IMR-90 (cell line): ENCODE measurements around the gene MAP3K19. TPM values are rescaled to one million over a fixed set of nuclear protein-coding genes. Genes with fewer than 3 reads are reported as not detected.

Source experiments
- ATAC-seq: fragments of 200-7000 bp; cut with Tn5 transposase; 2 replicates; pipeline ENCODE4 v1.9.1; 2020; ENCODE audit warnings: low read depth, mild to moderate bottlenecking, moderate library complexity
- BruUV-seq: library from RNA; stranded (reverse); fragments of 400-500 nt; replicated peaks from 2 replicates; lab custom pipeline; 2021; lab: Mats Ljungman, UMichigan
- CTCF ChIA-PET: fragments of 300-600 bp; formaldehyde crosslinking; extraction: SDS; loops from one replicate; lab custom pipeline; 2021; ENCODE audit warnings: antibody characterized with exemption; lab: Yijun Ruan, JAX
- POLR2A ChIA-PET: fragments of 300-600 bp; sonication (Branson Sonifier 250); formaldehyde crosslinking; loops from one replicate; lab custom pipeline; 2022; ENCODE audit warnings: antibody characterized with exemption; ENCODE audit not compliant: unreplicated experiment; lab: Charles Lee
- DNase-seq: peaks from one replicate; pipeline ENCODE4 v3.0.0; 2013
- H2AFZ ChIP-seq: replicated peaks from 2 replicates; pipeline ENCODE3; 2013; ENCODE audit warnings: low read length, mild to moderate bottlenecking; ENCODE audit not compliant: poor library complexity
- H2AK5ac ChIP-seq: 2 replicates; pipeline ENCODE4 v1.6.1; 2013; ENCODE audit warnings: low read depth, low read length, inconsistent platforms
- H2AK9ac ChIP-seq: replicated peaks from 2 replicates; pipeline ENCODE3; 2013; ENCODE audit warnings: mild to moderate bottlenecking, low read depth, low read length, moderate library complexity; ENCODE audit not compliant: poor library complexity
- H2BK120ac ChIP-seq: 2 replicates; pipeline ENCODE4 v1.6.1; 2013; ENCODE audit warnings: low read depth, low read length, inconsistent platforms
- H2BK15ac ChIP-seq: 3 replicates; pipeline ENCODE4 v1.6.1; 2013; ENCODE audit warnings: low read depth, low read length, inconsistent platforms
- H2BK20ac ChIP-seq: 2 replicates; pipeline ENCODE4 v1.6.1; 2013; ENCODE audit warnings: low read depth, mild to moderate bottlenecking, inconsistent platforms, low read length, moderate library complexity
- H2BK5ac ChIP-seq: 2 replicates; pipeline ENCODE4 v1.6.1; 2013; ENCODE audit warnings: mild to moderate bottlenecking, low read depth, low read length, inconsistent platforms; ENCODE audit not compliant: poor library complexity, severe bottlenecking
- H3K14ac ChIP-seq: replicated peaks from 2 replicates; pipeline ENCODE4 v1.6.1; 2013; ENCODE audit warnings: low read depth, low read length, inconsistent platforms
- H3K18ac ChIP-seq: 2 replicates; pipeline ENCODE4 v1.6.1; 2013; ENCODE audit warnings: low read depth, low read length, control low read depth
- H3K23ac ChIP-seq: 2 replicates; pipeline ENCODE4 v1.6.1; 2013; ENCODE audit warnings: low read depth, low read length, inconsistent platforms
- H3K27ac ChIP-seq: 2 replicates; pipeline ENCODE4 v1.5.1; 2013; ENCODE audit warnings: mild to moderate bottlenecking, control low read depth, low read length; ENCODE audit not compliant: insufficient read depth
- H3K27me3 ChIP-seq: 2 replicates; pipeline ENCODE4 v1.6.1; 2013; ENCODE audit warnings: low read length; ENCODE audit not compliant: control insufficient read depth, insufficient read depth
- H3K36me3 ChIP-seq: 2 replicates; pipeline ENCODE4 v1.6.1; 2013; ENCODE audit warnings: low read length, mixed read lengths; ENCODE audit not compliant: control insufficient read depth, insufficient read depth
- H3K4ac ChIP-seq: 2 replicates; pipeline ENCODE4 v1.6.1; 2013; ENCODE audit warnings: low read depth, low read length, inconsistent platforms
- H3K4me1 ChIP-seq: 2 replicates; pipeline ENCODE4 v1.6.1; 2013; ENCODE audit warnings: low read length, mixed read lengths; ENCODE audit not compliant: control insufficient read depth, insufficient read depth
- H3K4me2 ChIP-seq: 2 replicates; pipeline ENCODE4 v1.6.1; 2013; ENCODE audit warnings: low read depth, mild to moderate bottlenecking, control low read depth, low read length, moderate library complexity
- H3K4me3 ChIP-seq: 2 replicates; pipeline ENCODE4 v1.5.1; 2013; ENCODE audit warnings: low read depth, mild to moderate bottlenecking, control low read depth, low read length, moderate library complexity; ENCODE audit not compliant: insufficient read depth
- H3K56ac ChIP-seq: 2 replicates; pipeline ENCODE4 v1.6.1; 2013; ENCODE audit warnings: low read length, inconsistent platforms; ENCODE audit not compliant: insufficient read depth; ENCODE audit errors: extremely low read depth
- H3K79me1 ChIP-seq, 2 experiments: 2 replicates each; pipeline ENCODE4 v1.6.1; 2013; ENCODE audit warnings: low read length in 2 of 2, inconsistent platforms in 1 of 2, low read depth in 1 of 2
- H3K9ac ChIP-seq: 2 replicates; pipeline ENCODE4 v1.6.1; 2013; ENCODE audit warnings: low read depth, low read length, control low read depth
- H3K9me1 ChIP-seq: 2 replicates; pipeline ENCODE4 v1.6.1; 2013; ENCODE audit warnings: low read length, inconsistent platforms; ENCODE audit not compliant: insufficient read depth
- H3K9me3 ChIP-seq: 2 replicates; pipeline ENCODE4 v1.6.1; 2013; ENCODE audit warnings: low read length; ENCODE audit not compliant: control insufficient read depth, insufficient read depth
- H4K20me1 ChIP-seq: 2 replicates; pipeline ENCODE4 v1.6.1; 2013; ENCODE audit warnings: low read length, inconsistent platforms; ENCODE audit not compliant: insufficient read depth
- H4K5ac ChIP-seq: 2 replicates; pipeline ENCODE4 v1.6.1; 2013; ENCODE audit warnings: mild to moderate bottlenecking, low read depth, low read length, control low read depth
- H4K8ac ChIP-seq, 2 experiments: 2 replicates each; pipeline ENCODE4 v1.6.1; 2013; ENCODE audit warnings: low read depth in 2 of 2, low read length in 2 of 2, control low read depth in 1 of 2, inconsistent platforms in 1 of 2
- H4K91ac ChIP-seq: 2 replicates; pipeline ENCODE4 v1.6.1; 2013; ENCODE audit warnings: low read depth, low read length, inconsistent platforms; ENCODE audit not compliant: insufficient read depth
- MAZ ChIP-seq: IDR thresholded peaks from 2 replicates; pipeline ENCODE4 v1.6.1; 2012; ENCODE audit warnings: low read depth, mild to moderate bottlenecking, low read length, improper control_type of control experiment, moderate library complexity, borderline replicate concordance
- NFE2L2 ChIP-seq: fragments of 150-350 bp; IDR thresholded peaks from 2 replicates; pipeline ENCODE4 v1.6.1; 2016; ENCODE audit warnings: low read depth, mild to moderate bottlenecking, low read length
- WGBS, 2 experiments: methylation state at CpG; one replicate each; pipeline versions ENCODE4 v1.1.5 to v1.1.7; 2013; ENCODE audit warnings: missing lambda C conversion rate in 2 of 2; ENCODE audit not compliant: insufficient read length in 1 of 2; ENCODE audit errors: extremely low coverage in 2 of 2; 5-methylcytosine and 5-hydroxymethylcytosine counted together
- dilution Hi-C: fragments of 300-500 bp; cut with HindIII; formaldehyde crosslinking; loops from one replicate; pipeline ENCODE4 v1.14.3; 2018; ENCODE audit warnings: low sequenced_read_pairs; ENCODE audit not compliant: unreplicated experiment
- in situ Hi-C: fragments of 300-500 bp; cut with MboI; formaldehyde crosslinking; loops from 3 replicates; pipeline ENCODE4 v1.14.3; 2019; ENCODE audit warnings: low sequenced_read_pairs, inconsistent platforms, mixed read lengths
- intact Hi-C: fragments of 100-400 bp; cut with micrococcal nuclease; formaldehyde crosslinking; loops from 2 replicates; pipeline ENCODE4 v1.10.0; 2022
- polyA plus RNA-seq, 3 experiments: library from polyadenylated mRNA; depleted of rRNA; stranded (reverse); fragments of >200 nt; gene quantifications; 2 replicates each; pipeline ENCODE4 v1.2.3, GENCODE V29; 2012; ENCODE audit warnings: low replicate concordance in 1 of 3
- total RNA-seq: library from RNA; depleted of rRNA; stranded (reverse); fragments of >200 nt; gene quantifications from 2 replicates; pipeline ENCODE4 v1.2.3, GENCODE V29; 2012

The MAP3K19 gene
- total and polyA plus RNA-seq, 2 of the 4 experiments (the other 2 are of a cell fraction) = not detected

DNA sequence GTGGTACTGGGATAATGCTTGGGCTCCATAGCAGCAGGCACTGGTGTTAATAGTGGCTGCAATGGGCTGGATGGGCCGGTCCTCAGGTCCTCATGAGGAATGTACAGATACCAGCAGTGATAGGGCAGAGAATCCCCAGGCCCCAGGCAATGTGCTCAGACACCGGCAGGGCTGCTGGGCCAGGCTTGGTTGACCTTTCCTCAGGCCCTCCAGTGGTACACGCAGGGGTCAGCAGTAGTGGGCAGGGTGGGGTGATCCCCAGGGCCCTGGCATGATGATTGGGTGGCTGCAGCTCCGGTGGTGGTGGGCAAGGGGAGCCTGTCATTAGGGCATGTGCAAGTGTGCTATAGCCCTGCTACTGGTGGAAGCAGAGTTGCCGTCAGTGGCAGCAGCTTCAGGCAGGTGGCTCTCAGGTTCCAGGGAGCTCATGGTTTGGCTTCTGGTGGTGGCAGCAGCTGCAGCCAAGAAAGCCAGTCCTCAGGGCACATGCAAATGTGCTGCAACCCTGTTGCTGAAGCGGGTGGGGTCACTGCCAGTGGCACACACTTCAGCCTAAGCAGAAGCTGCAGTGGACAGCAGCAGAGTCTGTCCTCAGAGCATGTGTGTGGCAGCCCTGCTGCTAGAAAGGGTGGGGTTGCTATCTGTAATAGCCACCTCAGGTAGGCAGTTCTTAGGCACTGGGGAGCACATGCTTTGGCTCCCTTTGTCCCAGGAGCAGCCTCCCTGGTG, 71.8 kb downstream of the MAP3K19 start:
- 0 out of 2 replicates have a peak, but pooled peaks cover 1% of the 10 kb centered on the region for H3K27me3 ChIP-seq
- H3K9me3 ChIP-seq = peaks cover 5% of the 10 kb centered on the region; the same call in 1 of the 2 replicates
- H2BK15ac ChIP-seq = no peak overlapping the region
- H3K14ac ChIP-seq = no peak overlapping the region
- no peak overlapping the region for H3K4ac ChIP-seq
- no peak overlapping the region for H4K5ac ChIP-seq
- no peak overlapping the region for H2BK20ac ChIP-seq
- no peak overlapping the region for H3K18ac ChIP-seq
- no peak overlapping the region for H3K56ac ChIP-seq
- POLR2A ChIA-PET = no interaction called here
- no peak overlapping the region for H3K4me3 ChIP-seq
- BruUV-seq = no TSS peak
- ATAC-seq (no peak), DNase-seq (no peak)
- H3K4me1 ChIP-seq = no peaks in the 10 kb centered on the region
- no peak overlapping the region for H2BK120ac ChIP-seq
- no peaks in the 10 kb centered on the region for H3K79me1 ChIP-seq
- H3K36me3 ChIP-seq = no peaks in the 10 kb centered on the region
- intact Hi-C loops = no loop called here
- no peak overlapping the region for H4K8ac ChIP-seq
- H3K27ac ChIP-seq = no peak overlapping the region
- no peak overlapping the region for H4K91ac ChIP-seq
- in situ Hi-C loops = loop anchor here (25.0 kb wide), 1 partner anchor 1412 kb away; no protein-coding TSS in a partner anchor
- dilution Hi-C loops = no loop called here
- no peaks in the 10 kb centered on the region for H4K20me1 ChIP-seq
- no peak overlapping the region for H2BK5ac ChIP-seq
- H3K4me2 ChIP-seq = no peak overlapping the region
- H2AFZ ChIP-seq = no peak overlapping the region
- no peak overlapping the region for H2AK5ac ChIP-seq
- TF ChIP-seq MAZ = no peak
- no peak for TF ChIP-seq NFE2L2
- no peak overlapping the region for H3K23ac ChIP-seq
- CTCF ChIA-PET = interaction anchor here (0.6 kb wide), 1 partner anchor 498 kb away, joined by 3 read pairs; no protein-coding TSS in a partner anchor
- no peak overlapping the region for H3K9ac ChIP-seq
- H2AK9ac ChIP-seq = no peak overlapping the region
- H3K9me1 ChIP-seq = no peaks in the 10 kb centered on the region
- 44% methylated on average over 2 of the region's 6 CpGs; no CpG with 5 or more reads in 1 of the 2 experiments for WGBS, 2 experiments
